Fibroblast of lung (primary cell): ENCODE results near the gene GNG12. TPM values are rescaled to one million over a fixed set of nuclear protein-coding genes. Genes with fewer than 3 reads are reported as not detected.

Experiments
- DNase-seq, 2 donors: peaks; one replicate each; pipeline versions ENCODE4 v3.0.0 to v3.0.0-alpha.2; 2010; ENCODE audit warnings: low read depth in 2 of 2
- H2AFZ ChIP-seq: 2 replicates; pipeline ENCODE4 v1.5.1; 2012; ENCODE audit warnings: low read length, control low read depth, inconsistent platforms
- H3K27ac ChIP-seq: 2 replicates; pipeline ENCODE4 v1.5.1; 2011; ENCODE audit warnings: low read length, control low read depth; ENCODE audit not compliant: insufficient read depth
- H3K27me3 ChIP-seq: 2 replicates; pipeline ENCODE4 v1.5.1; 2011; ENCODE audit warnings: mild to moderate bottlenecking, low read length; ENCODE audit not compliant: control insufficient read depth, insufficient read depth
- H3K36me3 ChIP-seq: 2 replicates; pipeline ENCODE4 v1.5.1; 2011; ENCODE audit warnings: low read length; ENCODE audit not compliant: control insufficient read depth, insufficient read depth
- H3K4me1 ChIP-seq: 2 replicates; pipeline ENCODE4 v1.5.1; 2011; ENCODE audit warnings: low read length; ENCODE audit not compliant: control insufficient read depth, insufficient read depth; ENCODE audit errors: extremely low read depth
- H3K4me2 ChIP-seq: 2 replicates; pipeline ENCODE4 v1.5.1; 2011; ENCODE audit warnings: low read length, control low read depth; ENCODE audit not compliant: insufficient read depth; ENCODE audit errors: extremely low read depth
- H3K4me3 ChIP-seq, 4 experiments: fragments of 200-600 bp in 1 of 4; sonication (generic) in 1 of 4; replicated peaks in 1 of 4; 2 replicates each; pipeline ENCODE4 v1.5.1; 2011 to 2016; ENCODE audit warnings: low read length in 4 of 4, low read depth in 3 of 4, mild to moderate bottlenecking in 3 of 4, control low read depth in 2 of 4, inconsistent platforms in 1 of 4, mixed read lengths in 1 of 4; ENCODE audit not compliant: insufficient read depth in 1 of 4; ENCODE audit errors: control extremely low read depth in 1 of 4
- H3K79me2 ChIP-seq: 2 replicates; pipeline ENCODE4 v1.5.1; 2012; ENCODE audit warnings: mild to moderate bottlenecking, low read length, inconsistent platforms; ENCODE audit not compliant: control insufficient read depth, insufficient read depth
- H3K9ac ChIP-seq: 2 replicates; pipeline ENCODE4 v1.5.1; 2011; ENCODE audit warnings: mild to moderate bottlenecking, low read length, control low read depth; ENCODE audit not compliant: insufficient read depth
- H3K9me3 ChIP-seq: 2 replicates; pipeline ENCODE4 v1.5.1; 2012; ENCODE audit warnings: low read depth, low read length; ENCODE audit not compliant: control insufficient read depth, insufficient read depth
- H4K20me1 ChIP-seq: 2 replicates; pipeline ENCODE4 v1.5.1; 2011; ENCODE audit warnings: low read length; ENCODE audit not compliant: control insufficient read depth, insufficient read depth; ENCODE audit errors: extremely low read depth
- EZH2 ChIP-seq: IDR thresholded peaks from 2 replicates; pipeline ENCODE4 v1.5.1; 2012; ENCODE audit warnings: low read length, control low read depth, mild to moderate bottlenecking; ENCODE audit errors: missing control alignments
- polyA plus RNA-seq, 2 donors: library from polyadenylated mRNA; depleted of rRNA in 1 of 2; stranded (reverse) in 1 of 2; unstranded in 1 of 2; fragments of >200 nt; gene quantifications; 2 replicates each; pipeline ENCODE4 v1.2.1, GENCODE V29; 2011 to 2012; ENCODE audit warnings: missing spikeins in 1 of 2
- total RNA-seq: library from RNA; depleted of rRNA; stranded (reverse); fragments of >200 nt; gene quantifications from 2 replicates; pipeline ENCODE4 v1.2.1, GENCODE V29; 2014
- TF ChIP-seq, protein P1 (sequence below), 2 donors: IDR thresholded peaks in 1 of 2; conservative IDR thresholded peaks in 1 of 2; 1 replicate in 1 of 2; 2 replicates in 1 of 2; pipeline ENCODE4 v1.5.1; 2011 to 2012; ENCODE audit warnings: low read length in 2 of 2, control low read depth in 1 of 2, inconsistent platforms in 1 of 2, low read depth in 1 of 2, mild to moderate bottlenecking in 1 of 2

The GNG12 gene
- total and polyA plus RNA-seq, 2 donors (not counting 1 experiment from before 2014, with no cell fraction given) = 127 to 241 TPM

GRCh38 chr1:67686267-67687197 lies 146.7 kb downstream of the GNG12 start:
- H2AFZ ChIP-seq = no peak overlapping the region
- TF ChIP-seq, protein P1, sequence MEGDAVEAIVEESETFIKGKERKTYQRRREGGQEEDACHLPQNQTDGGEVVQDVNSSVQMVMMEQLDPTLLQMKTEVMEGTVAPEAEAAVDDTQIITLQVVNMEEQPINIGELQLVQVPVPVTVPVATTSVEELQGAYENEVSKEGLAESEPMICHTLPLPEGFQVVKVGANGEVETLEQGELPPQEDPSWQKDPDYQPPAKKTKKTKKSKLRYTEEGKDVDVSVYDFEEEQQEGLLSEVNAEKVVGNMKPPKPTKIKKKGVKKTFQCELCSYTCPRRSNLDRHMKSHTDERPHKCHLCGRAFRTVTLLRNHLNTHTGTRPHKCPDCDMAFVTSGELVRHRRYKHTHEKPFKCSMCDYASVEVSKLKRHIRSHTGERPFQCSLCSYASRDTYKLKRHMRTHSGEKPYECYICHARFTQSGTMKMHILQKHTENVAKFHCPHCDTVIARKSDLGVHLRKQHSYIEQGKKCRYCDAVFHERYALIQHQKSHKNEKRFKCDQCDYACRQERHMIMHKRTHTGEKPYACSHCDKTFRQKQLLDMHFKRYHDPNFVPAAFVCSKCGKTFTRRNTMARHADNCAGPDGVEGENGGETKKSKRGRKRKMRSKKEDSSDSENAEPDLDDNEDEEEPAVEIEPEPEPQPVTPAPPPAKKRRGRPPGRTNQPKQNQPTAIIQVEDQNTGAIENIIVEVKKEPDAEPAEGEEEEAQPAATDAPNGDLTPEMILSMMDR (conservative IDR thresholded peaks at IDR 0.05 in 1 of 2, IDR thresholded peaks at IDR 0.05 in 1 of 2; ENCODE audit: low read depth in 1 of 2, low read length in 2 of 2) = no peak
- no peak for TF ChIP-seq EZH2
- H3K27me3 ChIP-seq = no peaks in the 10 kb centered on the region
- H3K36me3 ChIP-seq = peaks cover 6% of the 10 kb centered on the region
- peak overlapping the region; percentile 95 for H3K4me2 ChIP-seq
- peaks cover 27% of the 10 kb centered on the region for H3K79me2 ChIP-seq
- peaks cover 15% of the 10 kb centered on the region for H3K4me1 ChIP-seq
- peak overlapping the region; percentile 92 to 97 (median 96) for H3K4me3 ChIP-seq
- H3K27ac ChIP-seq = peak overlapping the region; percentile 97
- peak overlapping the region; percentile 95 for H3K9ac ChIP-seq
- H4K20me1 ChIP-seq = no peaks in the 10 kb centered on the region
- no peaks in the 10 kb centered on the region for H3K9me3 ChIP-seq
- peak; percentile 98 to 100 for DNase-seq

- Histone ChIP-seq H3K27me3 (no peaks in the 10 kb centered on the region), H3K27ac (peak overlapping the region; percentile 97), H3K9me3 (no peaks in the 10 kb centered on the region), H2AFZ (no peak overlapping the region), H4K20me1 (no peaks in the 10 kb centered on the region), H3K4me3 (peak overlapping the region; percentile 92 to 97 (median 96)), H3K36me3 (peaks cover 6% of the 10 kb centered on the region), H3K79me2 (peaks cover 27% of the 10 kb centered on the region), H3K9ac (peak overlapping the region; percentile 95), H3K4me1 (peaks cover 15% of the 10 kb centered on the region), H3K4me2 (no peak overlapping the region)
- DNase-seq = peak in 1 of 2 donors; percentile 47
- TF ChIP-seq, protein P1 (conservative IDR thresholded peaks at IDR 0.05 in 1 of 2, IDR thresholded peaks at IDR 0.05 in 1 of 2; ENCODE audit: low read depth in 1 of 2, low read length in 2 of 2) = no peak
- no peak for TF ChIP-seq EZH2
Observed at GRCh38 chr1:67685558-67686266, 147.6 kb downstream of the GNG12 start.

DNA sequence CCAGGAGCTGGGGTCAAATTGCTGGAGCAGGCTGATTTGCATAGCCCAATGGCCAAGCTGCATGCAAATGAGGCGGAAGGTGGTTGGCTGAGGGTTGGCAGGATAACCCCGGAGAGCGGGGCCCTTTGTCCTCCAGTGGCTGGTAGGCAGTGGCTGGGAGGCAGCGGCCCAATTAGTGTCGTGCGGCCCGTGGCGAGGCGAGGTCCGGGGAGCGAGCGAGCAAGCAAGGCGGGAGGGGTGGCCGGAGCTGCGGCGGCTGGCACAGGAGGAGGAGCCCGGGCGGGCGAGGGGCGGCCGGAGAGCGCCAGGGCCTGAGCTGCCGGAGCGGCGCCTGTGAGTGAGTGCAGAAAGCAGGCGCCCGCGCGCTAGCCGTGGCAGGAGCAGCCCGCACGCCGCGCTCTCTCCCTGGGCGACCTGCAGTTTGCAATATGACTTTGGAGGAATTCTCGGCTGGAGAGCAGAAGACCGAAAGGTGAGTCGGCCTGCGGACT lies 148.2 kb downstream of the GNG12 start, which contains the start of gene GADD45A:
Gene GADD45A (plus strand): TSS at position 135 of the 491 bp plus-strand sequence. CDS start 294 bp downstream, at position 429.
- Histone ChIP-seq H3K27ac (peak within 1 kb of the TSS; percentile 97), H3K9ac (peak within 1 kb of the TSS; percentile 95), H3K79me2 (peaks cover 27% of the 10 kb centered on the region), H3K9me3 (no peaks in the 10 kb centered on the region), H3K4me1 (peaks cover 15% of the 10 kb centered on the region), H3K4me2 (peak within 1 kb of the TSS; percentile 91), H3K4me3 (peak within 1 kb of the TSS; percentile 92 to 97 (median 96)), H3K36me3 (peaks cover 6% of the 10 kb centered on the region), H2AFZ (peak within 1 kb of the TSS; percentile 34), H3K27me3 (no peaks in the 10 kb centered on the region), H4K20me1 (no peaks in the 10 kb centered on the region)
- peak; percentile 99 to 100 for DNase-seq
- TF ChIP-seq EZH2 = no peak
- TF ChIP-seq, protein P1 (conservative IDR thresholded peaks at IDR 0.05 in 1 of 2, IDR thresholded peaks at IDR 0.05 in 1 of 2; ENCODE audit: low read depth in 1 of 2, low read length in 2 of 2) = no peak
